HL-60 (cell line): ENCODE data around the gene LFNG.

Experiments
- CTCF ChIP-seq: IDR thresholded peaks from one replicate; pipeline ENCODE4 v1.5.1; 2011; ENCODE audit warnings: low read length, control low read depth, inconsistent platforms; ENCODE audit not compliant: insufficient read depth
- POLR2AphosphoS5 ChIP-seq: IDR thresholded peaks from 2 replicates; pipeline ENCODE4 v1.6.1; 2012; ENCODE audit warnings: low read depth
- REST ChIP-seq: IDR thresholded peaks from 2 replicates; pipeline ENCODE4 v1.6.1; 2012; ENCODE audit warnings: low read depth; ENCODE audit not compliant: insufficient replicate concordance

GRCh38 chr7:2471396-2471795, 48.2 kb upstream of the LFNG start:
- TF ChIP-seq POLR2AphosphoS5 (no peak), CTCF (no peak), REST (no peak)
